Adipocyte (in vitro differentiated cells): ENCODE data around the gene SCRN1.

Experiments used
- DNase-seq: peaks from one replicate; pipeline ENCODE4 v3.0.0-alpha.2; 2015; ENCODE audit warnings: low read depth
- H3K27me3 ChIP-seq: replicated peaks from 2 replicates; pipeline ENCODE4 v1.7.0; 2013; ENCODE audit warnings: mild to moderate bottlenecking, low read length, moderate library complexity; ENCODE audit not compliant: control insufficient read depth, insufficient read depth
- H3K36me3 ChIP-seq: 2 replicates; pipeline ENCODE4 v1.7.0; 2013; ENCODE audit warnings: low read length, mild to moderate bottlenecking, moderate library complexity; ENCODE audit not compliant: control insufficient read depth, insufficient read depth, severe bottlenecking
- H3K4me1 ChIP-seq: 2 replicates; pipeline ENCODE4 v1.7.0; 2013; ENCODE audit warnings: mild to moderate bottlenecking, low read length, moderate library complexity; ENCODE audit not compliant: control insufficient read depth, insufficient read depth
- H3K4me3 ChIP-seq: 2 replicates; pipeline ENCODE4 v1.7.0; 2013; ENCODE audit warnings: mild to moderate bottlenecking, low read length, moderate library complexity
- H3K9ac ChIP-seq: 2 replicates; pipeline ENCODE4 v1.7.0; 2013; ENCODE audit warnings: mild to moderate bottlenecking, low read length, moderate library complexity
- H3K9me3 ChIP-seq: 2 replicates; pipeline ENCODE4 v1.7.0; 2013; ENCODE audit warnings: mild to moderate bottlenecking, low read length, moderate library complexity; ENCODE audit not compliant: control insufficient read depth

SCRN1 gene

GRCh38 chr7:29873644-29874294 is 115.8 kb downstream of the SCRN1 start:
- no peak for DNase-seq
- no peaks in the 10 kb centered on the region for H3K27me3 ChIP-seq
- H3K9me3 ChIP-seq: no peaks in the 10 kb centered on the region
- H3K9ac ChIP-seq: no peak overlapping the region
- H3K36me3 ChIP-seq: no peaks in the 10 kb centered on the region
- H3K4me3 ChIP-seq: no peak overlapping the region
- H3K4me1 ChIP-seq: no peaks in the 10 kb centered on the region

GRCh38 chr7:29871787-29872398 is 117.7 kb downstream of the SCRN1 start:
- H3K4me1 ChIP-seq: peaks cover 2% of the 10 kb centered on the region
- H3K4me3 ChIP-seq: no peak overlapping the region
- peak; percentile 82 for DNase-seq
- no peaks in the 10 kb centered on the region for H3K36me3 ChIP-seq
- no peaks in the 10 kb centered on the region for H3K9me3 ChIP-seq
- no peak overlapping the region for H3K9ac ChIP-seq
- no peaks in the 10 kb centered on the region for H3K27me3 ChIP-seq
